Activated T-cell treated with anti-CD3 and anti-CD28 coated beads, Interleukin-2, amount 50 U/mL, for 24 hours (primary cell): Measurements from ENCODE around the gene CCDC91.

Experiments
- DNase-seq: peaks from one replicate; pipeline ENCODE4 v3.0.0-alpha.2; 2020
- H3K27ac Mint-ChIP-seq: 2 replicates; pipeline ENCODE4 v1.8.0; 2020; ENCODE audit warnings: mild to moderate bottlenecking, mixed read lengths
- H3K27me3 Mint-ChIP-seq: 2 replicates; pipeline ENCODE4 v1.8.0; 2020; ENCODE audit warnings: mixed read lengths
- H3K36me3 Mint-ChIP-seq: 2 replicates; pipeline ENCODE4 v1.8.0; 2020; ENCODE audit warnings: low read depth, mixed read lengths
- H3K4me1 Mint-ChIP-seq: 2 replicates; pipeline ENCODE4 v1.8.0; 2020; ENCODE audit warnings: low read depth, mixed read lengths
- H3K4me3 Mint-ChIP-seq: 2 replicates; pipeline ENCODE4 v1.8.0; 2020; ENCODE audit warnings: mild to moderate bottlenecking, moderate library complexity, mixed read lengths
- H3K9me3 Mint-ChIP-seq: 2 replicates; pipeline ENCODE4 v1.8.0; 2020; ENCODE audit warnings: mixed read lengths

CCDC91 gene

DNA sequence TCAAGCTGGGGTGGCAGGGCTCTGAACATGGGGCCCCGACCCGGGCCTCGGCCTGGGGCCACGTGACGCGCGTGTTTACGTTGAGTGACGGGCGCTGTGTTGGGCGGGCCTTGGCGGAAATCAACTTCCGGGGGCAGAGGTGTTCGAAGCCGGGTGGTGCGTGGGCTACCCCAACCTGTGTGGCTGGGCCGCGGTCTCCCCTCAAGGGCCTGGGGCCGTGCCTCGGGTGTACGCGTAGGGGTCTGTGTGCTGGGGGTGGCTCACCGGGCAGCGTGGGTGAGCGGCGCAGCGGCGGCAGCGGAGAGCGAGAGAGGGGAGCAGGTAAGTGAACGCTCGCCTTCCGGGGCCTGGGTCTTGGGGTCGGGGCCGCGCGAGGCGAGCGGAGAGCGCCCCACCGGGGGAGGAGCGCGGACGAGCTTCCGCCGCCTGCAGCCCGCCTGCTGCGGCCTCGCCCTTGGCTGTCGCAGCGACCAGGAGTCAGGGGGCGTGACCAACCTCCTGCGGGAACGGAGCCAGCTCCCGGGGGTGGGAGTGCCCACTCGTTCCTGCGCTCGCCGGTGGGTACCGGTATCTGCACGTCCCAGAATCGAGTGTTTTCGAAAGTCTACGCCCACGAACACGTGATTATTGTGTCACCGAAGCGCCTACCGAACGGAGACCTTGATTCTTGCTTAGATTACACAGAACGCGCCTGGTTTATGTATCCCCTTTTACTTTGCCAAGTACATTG is at the start of gene CCDC91:
CCDC91 (plus strand) TSS at position 136 of the 730 bp plus-strand sequence. CDS start 66,760 bp downstream, outside the sequence.
- peak; percentile 90 for DNase-seq
- Mint-ChIP-seq H3K9me3 (peaks cover 22% of the 10 kb centered on the region), H3K4me1 (peaks cover 75% of the 10 kb centered on the region), H3K27me3 (no peaks in the 10 kb centered on the region), H3K4me3 (peak within 1 kb of the TSS; percentile 89), H3K36me3 (peaks cover 43% of the 10 kb centered on the region), H3K27ac (peak within 1 kb of the TSS; percentile 99)

GRCh38 chr12:28144059-28144458 is 46.2 kb upstream of the CCDC91 start:
- Mint-ChIP-seq H3K4me3 (no peak overlapping the region), H3K4me1 (no peaks in the 10 kb centered on the region), H3K27ac (no peak overlapping the region), H3K9me3 (no peaks in the 10 kb centered on the region), H3K27me3 (peaks cover 4% of the 10 kb centered on the region), H3K36me3 (no peaks in the 10 kb centered on the region)
- no peak for DNase-seq

- H3K4me1 Mint-ChIP-seq: no peaks in the 10 kb centered on the region
- H3K27ac Mint-ChIP-seq: no peak overlapping the region
- H3K36me3 Mint-ChIP-seq: no peaks in the 10 kb centered on the region
- H3K9me3 Mint-ChIP-seq: no peaks in the 10 kb centered on the region
- DNase-seq: no peak
- H3K4me3 Mint-ChIP-seq: no peak overlapping the region
- peaks cover 4% of the 10 kb centered on the region for H3K27me3 Mint-ChIP-seq
Observed at GRCh38 chr12:28144532-28144931, 45.7 kb upstream of the CCDC91 start.

DNA sequence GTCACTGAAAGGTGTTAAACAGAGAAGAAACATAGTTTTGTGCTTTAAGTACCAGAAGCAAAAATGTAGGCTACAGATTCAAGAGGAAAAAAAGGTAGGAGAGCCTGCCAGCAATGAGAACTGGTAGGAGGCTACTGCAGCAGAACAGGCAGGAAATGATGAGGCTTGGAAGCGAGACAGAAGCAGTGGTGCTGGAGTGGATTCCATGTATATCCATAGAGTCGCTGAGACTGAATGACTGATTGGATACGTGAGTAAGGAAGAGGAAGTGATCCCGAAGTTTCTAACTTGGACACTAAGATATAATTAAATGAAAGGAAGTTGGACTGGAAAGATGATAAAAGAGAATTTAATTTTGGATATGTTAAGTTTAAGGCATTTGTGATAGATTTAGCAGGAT is 45.0 kb upstream of the CCDC91 start:
- Mint-ChIP-seq H3K27me3 (peaks cover 7% of the 10 kb centered on the region), H3K27ac (no peak overlapping the region), H3K4me1 (no peaks in the 10 kb centered on the region), H3K4me3 (no peak overlapping the region), H3K9me3 (no peaks in the 10 kb centered on the region), H3K36me3 (no peaks in the 10 kb centered on the region)
- no peak for DNase-seq

- no peak overlapping the region for H3K4me3 Mint-ChIP-seq
- DNase-seq: no peak
- no peak overlapping the region for H3K27ac Mint-ChIP-seq
- H3K4me1 Mint-ChIP-seq: no peaks in the 10 kb centered on the region
- H3K9me3 Mint-ChIP-seq: peaks cover 12% of the 10 kb centered on the region
- H3K27me3 Mint-ChIP-seq: peaks cover 3% of the 10 kb centered on the region
- H3K36me3 Mint-ChIP-seq: no peaks in the 10 kb centered on the region
Observed at GRCh38 chr12:28149279-28149678, 41.0 kb upstream of the CCDC91 start.

DNA sequence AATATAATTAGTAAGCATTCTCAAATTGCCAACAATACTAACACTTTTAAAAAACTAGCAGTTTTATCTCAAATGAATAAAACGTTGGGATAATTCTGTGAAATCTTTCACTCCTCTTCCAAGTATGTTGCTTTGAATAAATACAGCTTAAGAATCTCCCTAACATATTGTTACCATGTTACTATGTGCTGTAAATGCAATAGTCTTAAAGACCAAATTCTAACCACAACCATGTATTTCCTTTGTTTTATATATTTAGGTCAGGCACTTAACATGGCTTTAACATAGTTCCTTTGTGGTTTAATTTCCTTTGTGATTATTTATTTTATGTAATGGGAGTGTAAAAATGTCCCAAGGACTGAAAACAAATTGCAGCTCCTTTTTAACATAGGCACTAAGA is 33.9 kb upstream of the CCDC91 start:
- Mint-ChIP-seq H3K4me3 (no peak overlapping the region), H3K36me3 (no peaks in the 10 kb centered on the region), H3K27me3 (no peaks in the 10 kb centered on the region), H3K9me3 (peaks cover 6% of the 10 kb centered on the region), H3K4me1 (no peaks in the 10 kb centered on the region), H3K27ac (no peak overlapping the region)
- DNase-seq: no peak

DNA sequence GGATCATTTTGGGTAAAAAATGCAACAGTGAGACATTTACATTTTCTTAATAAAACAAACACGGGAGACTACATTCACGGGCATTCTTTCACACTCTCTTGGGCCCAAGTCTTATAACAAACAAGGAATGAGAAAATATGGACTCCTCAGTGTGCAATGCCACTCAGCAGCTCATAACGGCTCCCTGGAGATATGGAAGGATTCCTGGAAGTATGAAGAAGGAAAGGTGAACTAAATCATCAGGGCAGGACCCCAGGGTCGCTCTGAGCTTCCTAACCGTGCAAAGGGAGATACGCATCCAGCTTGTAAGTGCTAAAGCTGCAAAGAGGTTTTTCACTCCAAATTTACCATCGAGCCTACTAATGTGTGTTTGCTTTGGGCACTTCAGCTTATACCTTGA is 33.5 kb upstream of the CCDC91 start:
- H3K27ac Mint-ChIP-seq: no peak overlapping the region
- no peak overlapping the region for H3K4me3 Mint-ChIP-seq
- H3K36me3 Mint-ChIP-seq: no peaks in the 10 kb centered on the region
- no peak for DNase-seq
- H3K9me3 Mint-ChIP-seq: peaks cover 6% of the 10 kb centered on the region
- no peaks in the 10 kb centered on the region for H3K4me1 Mint-ChIP-seq
- no peaks in the 10 kb centered on the region for H3K27me3 Mint-ChIP-seq

DNA sequence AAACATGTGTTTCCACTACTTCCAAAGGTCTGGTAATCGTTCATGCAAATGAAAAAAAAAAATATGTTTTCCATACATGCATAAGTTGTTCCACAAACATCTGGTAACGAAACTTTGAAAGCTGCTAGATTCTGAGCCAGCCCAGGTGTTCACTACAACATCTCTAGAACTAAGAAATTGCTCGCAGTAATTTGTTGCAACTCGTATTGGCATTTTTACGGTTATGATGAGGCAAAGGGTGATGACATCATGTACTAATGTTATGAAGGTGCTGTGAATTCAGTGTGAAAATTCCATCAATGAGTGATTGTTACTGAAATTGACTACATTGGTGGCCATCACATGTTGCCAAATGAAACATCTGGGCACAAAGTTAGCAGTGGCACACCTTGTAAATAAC is 31.9 kb upstream of the CCDC91 start:
- DNase-seq: no peak
- no peaks in the 10 kb centered on the region for H3K36me3 Mint-ChIP-seq
- no peaks in the 10 kb centered on the region for H3K27me3 Mint-ChIP-seq
- no peak overlapping the region for H3K27ac Mint-ChIP-seq
- no peak overlapping the region for H3K4me3 Mint-ChIP-seq
- H3K4me1 Mint-ChIP-seq: no peaks in the 10 kb centered on the region
- H3K9me3 Mint-ChIP-seq: no peaks in the 10 kb centered on the region

DNA sequence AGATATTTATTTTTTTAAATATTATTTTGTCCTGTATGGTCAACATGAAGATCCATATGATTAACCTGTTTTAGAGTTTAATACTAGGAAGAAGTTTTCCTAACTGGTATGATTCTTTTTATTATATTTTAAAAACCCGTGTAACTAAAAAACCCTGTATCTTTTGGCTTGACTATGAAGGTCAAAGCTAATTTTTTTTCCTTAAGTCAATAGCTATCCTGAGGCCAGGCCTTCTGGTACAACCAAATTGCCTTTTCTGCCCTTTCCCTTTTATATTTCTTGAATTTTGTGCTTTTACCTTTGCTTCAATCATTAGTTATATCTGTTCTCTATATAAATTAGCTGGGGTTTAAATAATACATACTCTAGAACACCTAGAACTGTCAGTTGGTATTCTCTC is 30.6 kb upstream of the CCDC91 start:
- Mint-ChIP-seq H3K36me3 (no peaks in the 10 kb centered on the region), H3K4me3 (no peak overlapping the region), H3K27me3 (no peaks in the 10 kb centered on the region), H3K27ac (no peak overlapping the region), H3K9me3 (no peaks in the 10 kb centered on the region), H3K4me1 (no peaks in the 10 kb centered on the region)
- no peak for DNase-seq

- Mint-ChIP-seq H3K36me3 (no peaks in the 10 kb centered on the region), H3K9me3 (no peaks in the 10 kb centered on the region), H3K4me3 (no peak overlapping the region), H3K27ac (no peak overlapping the region), H3K27me3 (no peaks in the 10 kb centered on the region), H3K4me1 (no peaks in the 10 kb centered on the region)
- no peak for DNase-seq
Observed at GRCh38 chr12:28161697-28162096, 28.6 kb upstream of the CCDC91 start.

GRCh38 chr12:28162697-28163096 is 27.6 kb upstream of the CCDC91 start:
- no peak for DNase-seq
- Mint-ChIP-seq H3K27ac (no peak overlapping the region), H3K4me3 (no peak overlapping the region)

DNA sequence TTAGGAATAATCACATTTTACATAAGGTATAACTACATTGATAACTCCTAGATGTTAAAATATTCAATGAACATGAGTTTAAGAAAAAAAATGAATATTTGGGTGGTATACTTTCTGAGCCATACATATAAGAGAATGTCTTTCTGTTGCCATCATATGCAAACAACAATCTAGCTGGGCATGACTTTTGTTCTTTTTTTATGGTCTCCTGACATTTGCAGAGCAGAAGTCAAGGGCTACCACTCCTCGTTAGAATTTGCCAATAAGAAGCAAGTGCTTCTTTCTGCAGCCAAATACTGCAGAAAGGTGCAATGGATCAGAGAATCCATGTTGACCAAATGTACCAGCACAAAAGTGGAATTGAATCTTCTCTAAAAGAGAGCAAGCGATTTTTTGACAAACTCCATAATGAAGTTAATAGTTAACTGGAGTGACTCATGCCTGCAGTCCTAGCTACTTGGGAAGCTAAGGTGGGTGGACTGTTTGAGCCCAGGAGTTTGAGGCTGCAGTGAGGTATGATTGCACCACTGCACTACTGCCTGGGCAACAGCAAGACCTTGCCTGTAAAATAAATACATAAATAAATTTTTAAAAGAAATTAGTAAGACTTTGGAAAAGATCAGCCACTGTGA is 25.5 kb upstream of the CCDC91 start:
- no peak overlapping the region for H3K4me3 Mint-ChIP-seq
- no peaks in the 10 kb centered on the region for H3K9me3 Mint-ChIP-seq
- no peaks in the 10 kb centered on the region for H3K36me3 Mint-ChIP-seq
- H3K27me3 Mint-ChIP-seq: no peaks in the 10 kb centered on the region
- no peaks in the 10 kb centered on the region for H3K4me1 Mint-ChIP-seq
- DNase-seq: no peak
- no peak overlapping the region for H3K27ac Mint-ChIP-seq

More at GRCh38 chr12:28162697-28163096, 27.6 kb upstream of the CCDC91 start:
- H3K4me1 Mint-ChIP-seq: no peaks in the 10 kb centered on the region
- no peaks in the 10 kb centered on the region for H3K36me3 Mint-ChIP-seq
- no peaks in the 10 kb centered on the region for H3K27me3 Mint-ChIP-seq
- no peaks in the 10 kb centered on the region for H3K9me3 Mint-ChIP-seq

DNA sequence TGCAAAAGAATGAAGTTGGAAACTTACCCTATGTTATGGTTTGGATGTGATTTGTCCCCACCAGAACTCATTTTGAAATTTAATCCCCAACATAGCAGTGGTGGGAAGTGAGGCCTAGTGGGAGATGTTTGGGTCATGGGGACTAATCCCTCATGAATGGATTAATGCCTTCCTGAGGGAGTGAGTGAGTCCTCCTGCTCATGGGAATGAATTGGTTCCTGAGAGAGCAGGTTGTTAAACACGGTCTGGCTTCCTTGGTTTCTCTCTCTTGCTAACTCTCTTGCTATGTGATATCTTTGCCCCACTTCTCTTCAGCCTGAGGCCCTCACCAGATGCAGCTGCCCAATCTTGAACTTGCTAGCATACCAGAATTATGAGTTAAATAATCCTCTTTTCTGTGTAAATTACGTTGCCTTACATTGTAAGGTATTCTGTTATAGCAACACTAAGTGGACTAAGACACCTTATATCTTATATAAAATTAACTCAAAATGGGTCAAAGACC is 22.2 kb upstream of the CCDC91 start:
- H3K4me1 Mint-ChIP-seq: peaks cover 11% of the 10 kb centered on the region
- H3K27ac Mint-ChIP-seq: no peak overlapping the region
- no peaks in the 10 kb centered on the region for H3K36me3 Mint-ChIP-seq
- DNase-seq: no peak
- H3K4me3 Mint-ChIP-seq: no peak overlapping the region
- H3K9me3 Mint-ChIP-seq: peaks cover 2% of the 10 kb centered on the region
- H3K27me3 Mint-ChIP-seq: no peaks in the 10 kb centered on the region

DNA sequence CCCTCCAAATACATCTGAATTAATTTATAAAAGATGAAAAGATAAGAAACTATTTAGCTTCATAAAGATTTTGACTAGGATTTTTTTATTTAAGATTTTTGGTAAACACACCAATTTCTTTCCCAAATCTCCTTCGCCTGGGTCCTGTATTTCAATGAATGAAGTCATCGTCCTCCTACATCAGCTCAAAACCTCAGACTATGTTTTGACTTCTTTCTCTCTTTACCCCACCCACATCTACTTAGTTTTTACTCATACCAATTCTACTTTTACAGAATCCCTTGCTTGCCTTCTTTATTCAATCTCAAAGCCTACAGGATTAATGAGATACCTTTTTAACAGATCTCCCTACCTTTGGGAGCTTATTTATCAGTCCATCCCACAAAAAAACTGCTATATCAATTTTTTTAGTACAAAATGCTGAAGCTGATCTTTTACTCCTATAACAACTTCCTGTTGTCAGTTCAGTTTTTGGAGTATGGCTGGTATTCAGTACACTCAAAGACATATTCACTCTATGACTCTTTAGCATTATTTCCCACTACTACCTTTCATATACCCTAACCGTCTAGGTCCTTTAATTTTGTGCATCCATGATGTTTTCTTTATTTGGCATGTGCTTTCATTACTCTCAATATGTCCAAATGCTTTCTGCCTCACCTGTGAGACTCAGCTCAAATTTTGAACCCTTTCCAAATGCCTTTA is 18.7 kb upstream of the CCDC91 start:
- Mint-ChIP-seq H3K36me3 (no peaks in the 10 kb centered on the region), H3K27ac (peak overlapping the region; percentile 48), H3K27me3 (no peaks in the 10 kb centered on the region), H3K4me3 (no peak overlapping the region), H3K9me3 (peaks cover 3% of the 10 kb centered on the region), H3K4me1 (peaks cover 11% of the 10 kb centered on the region)
- DNase-seq: no peak
